ENCODE results near the gene KRTAP20-3. TPM values are rescaled to one million over a fixed set of nuclear protein-coding genes. Genes with fewer than 3 reads are reported as not detected.

The KRTAP20-3 gene
- total RNA-seq, 1 experiment from 2014 or later: not detected

GRCh38 chr21:30634906-30635305 is 7.8 kb upstream of the KRTAP20-3 start, which contains the start of gene KRTAP20-2:
TSS of gene KRTAP20-2 (plus strand) at chr21:30635206. CDS start at chr21:30635264, 58 bp downstream.
- H3K27ac ChIP-seq (ENCODE audit: low read depth, low read length): no peak within 1 kb of the TSS
- H3K9me3 ChIP-seq (ENCODE audit: control insufficient read depth in 1 of 2, insufficient read depth in 1 of 2, low read depth in 1 of 2, low read length in 2 of 2): peaks cover 8 to 14% of the 10 kb centered on the region in 2 experiments; a peak in 2 of 4 replicates
- ChIA-PET POLR2A (no interaction called here), CTCF (no interaction called here), RAD21 (ENCODE audit: low non-redundant PET in 1 of 2, low total read pairs in 2 of 2, uncharacterized antibody in 2 of 2, unreplicated experiment in 2 of 2) (no interaction called here)
- no peaks in the 10 kb centered on the region for H3K79me2 ChIP-seq (ENCODE audit: insufficient read depth, low read length)
- no peaks in the 10 kb centered on the region for H3K9me2 ChIP-seq (ENCODE audit: insufficient read depth)
- H3K27me3 ChIP-seq (ENCODE audit: insufficient read depth, low read length): no peaks in the 10 kb centered on the region
- no peaks in the 10 kb centered on the region for H3K36me3 ChIP-seq (ENCODE audit: control insufficient read depth in 1 of 2, insufficient read depth in 2 of 2, low read length in 2 of 2)
- no peak within 1 kb of the TSS for H3K9ac ChIP-seq (ENCODE audit: low read length)
- no peaks in the 10 kb centered on the region for H4K20me1 ChIP-seq (ENCODE audit: insufficient read depth)
- H3K4me3 ChIP-seq (replicated peaks in 1 of 2; ENCODE audit: low read depth in 1 of 2, low read length in 2 of 2): no peak within 1 kb of the TSS
- H3K4me1 ChIP-seq (ENCODE audit: control insufficient read depth in 1 of 2, insufficient read depth in 2 of 2, low read length in 2 of 2): no peaks in the 10 kb centered on the region
- TF ChIP-seq JUND (IDR thresholded peaks at IDR 0.05): no peak
- DNase-seq (ENCODE audit: low read depth, low spot score) (no peak), ATAC-seq (no peak)
- intact Hi-C loops (cut with micrococcal nuclease): no loop called here
- H2AFZ ChIP-seq (ENCODE audit: low read depth, low read length, poor library complexity, severe bottlenecking): no peak within 1 kb of the TSS
- H3K4me2 ChIP-seq (ENCODE audit: low read length): no peak within 1 kb of the TSS
- BruUV-seq (replicated peaks): no TSS peak

- H3K36me3 ChIP-seq (ENCODE audit: control insufficient read depth in 1 of 2, insufficient read depth in 2 of 2, low read length in 2 of 2): no peaks in the 10 kb centered on the region
- CTCF ChIA-PET: no interaction called here
- no peak overlapping the region for H2AFZ ChIP-seq (ENCODE audit: low read depth, low read length, poor library complexity, severe bottlenecking)
- TF ChIP-seq POLR2AphosphoS5 (IDR thresholded peaks at IDR 0.05; ENCODE audit: low read depth, low read length) (no peak), ATF3 (IDR thresholded peaks at IDR 0.05) (no peak), POLR2A (IDR thresholded peaks at IDR 0.05; ENCODE audit: borderline replicate concordance, extremely low read depth, insufficient read depth, insufficient read length) (no peak), JUND (IDR thresholded peaks at IDR 0.05) (no peak), EZH2phosphoT487 (IDR thresholded peaks at IDR 0.05; ENCODE audit: borderline replicate concordance) (no peak), CTCF (IDR thresholded peaks at IDR 0.05 in 2 of 3, conservative IDR thresholded peaks at IDR 0.05 in 1 of 3; ENCODE audit: borderline replicate concordance in 1 of 3, insufficient read depth in 1 of 3, low read depth in 2 of 3, low read length in 2 of 3) (no peak), ZFX (IDR thresholded peaks at IDR 0.05) (no peak), EZH2 (IDR thresholded peaks at IDR 0.05) (no peak), CEBPB (IDR thresholded peaks at IDR 0.05; ENCODE audit: low read depth) (no peak), YY1 (IDR thresholded peaks at IDR 0.05; ENCODE audit: extremely low read depth, insufficient replicate concordance, low read depth, low read length) (no peak), RAD21 (IDR thresholded peaks at IDR 0.05; ENCODE audit: low read depth) (no peak), ELF1 (IDR thresholded peaks at IDR 0.05; ENCODE audit: borderline replicate concordance, low read depth) (no peak), SRF (IDR thresholded peaks at IDR 0.05; ENCODE audit: low read depth) (no peak), SIN3A (IDR thresholded peaks at IDR 0.05; ENCODE audit: low read depth) (no peak), SP1 (IDR thresholded peaks at IDR 0.05; ENCODE audit: low read depth) (no peak), ZBTB33 (IDR thresholded peaks at IDR 0.05; ENCODE audit: extremely low read depth, insufficient replicate concordance, low read length) (no peak), EGR1 (IDR thresholded peaks at IDR 0.05; ENCODE audit: low read depth) (no peak), MAX (IDR thresholded peaks at IDR 0.05) (no peak), CBX3 (IDR thresholded peaks at IDR 0.05; ENCODE audit: low read depth) (no peak)
- H3K4me2 ChIP-seq (ENCODE audit: low read length): no peak overlapping the region
- DNase-seq (ENCODE audit: low read depth, low spot score) (no peak), ATAC-seq (no peak)
- H3K9me2 ChIP-seq (ENCODE audit: insufficient read depth): no peaks in the 10 kb centered on the region
- peaks cover 8 to 9% of the 10 kb centered on the region in 2 experiments; a peak in 2 of 4 replicates for H3K9me3 ChIP-seq (ENCODE audit: control insufficient read depth in 1 of 2, insufficient read depth in 1 of 2, low read depth in 1 of 2, low read length in 2 of 2)
- H3K27me3 ChIP-seq (ENCODE audit: insufficient read depth, low read length): no peaks in the 10 kb centered on the region
- H4K20me1 ChIP-seq (ENCODE audit: insufficient read depth): no peaks in the 10 kb centered on the region
- no TSS peak for BruUV-seq (replicated peaks)
- RAD21 ChIA-PET (ENCODE audit: low non-redundant PET in 1 of 2, low total read pairs in 2 of 2, uncharacterized antibody in 2 of 2, unreplicated experiment in 2 of 2): no interaction called here
- H3K4me3 ChIP-seq (replicated peaks in 1 of 2; ENCODE audit: low read depth in 1 of 2, low read length in 2 of 2): no peak overlapping the region
- no peak overlapping the region for H3K9ac ChIP-seq (ENCODE audit: low read length)
- H3K27ac ChIP-seq (ENCODE audit: low read depth, low read length): no peak overlapping the region
- no peaks in the 10 kb centered on the region for H3K79me2 ChIP-seq (ENCODE audit: insufficient read depth, low read length)
- intact Hi-C loops (cut with micrococcal nuclease): no loop called here
- POLR2A ChIA-PET: no interaction called here
- H3K4me1 ChIP-seq (ENCODE audit: control insufficient read depth in 1 of 2, insufficient read depth in 2 of 2, low read length in 2 of 2): no peaks in the 10 kb centered on the region
Measured at GRCh38 chr21:30638686-30639085, 4.0 kb upstream of the KRTAP20-3 start.

Measured in HCT116 (cell line).